ENCODE data around the gene CYFIP1. TPM values are rescaled to one million over a fixed set of nuclear protein-coding genes. Genes with fewer than 3 reads are reported as not detected.

The CYFIP1 gene
- total RNA-seq, 1 experiment from 2014 or later: 79.2 TPM

GRCh38 chr15:22838292-22839042 is 141.7 kb downstream of the CYFIP1 start, which contains the start of gene NIPA2 (continued):
- peak; percentile 21; the same call in 1 of the 2 replicates for TF ChIP-seq ETV6 (CRISPR knock-in tag; IDR thresholded peaks at IDR 0.05)
- peak; percentile 79 for TF ChIP-seq SP1 (CRISPR knock-in tag; conservative IDR thresholded peaks at IDR 0.05)
- TF ChIP-seq, protein P1, sequence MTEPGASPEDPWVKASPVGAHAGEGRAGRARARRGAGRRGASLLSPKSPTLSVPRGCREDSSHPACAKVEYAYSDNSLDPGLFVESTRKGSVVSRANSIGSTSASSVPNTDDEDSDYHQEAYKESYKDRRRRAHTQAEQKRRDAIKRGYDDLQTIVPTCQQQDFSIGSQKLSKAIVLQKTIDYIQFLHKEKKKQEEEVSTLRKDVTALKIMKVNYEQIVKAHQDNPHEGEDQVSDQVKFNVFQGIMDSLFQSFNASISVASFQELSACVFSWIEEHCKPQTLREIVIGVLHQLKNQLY (CRISPR knock-in tag; IDR thresholded peaks at IDR 0.05): no peak
- TF ChIP-seq CDX4 (CRISPR knock-in tag; IDR thresholded peaks at IDR 0.05; ENCODE audit: borderline replicate concordance): no peak
- TF ChIP-seq, protein P2, sequence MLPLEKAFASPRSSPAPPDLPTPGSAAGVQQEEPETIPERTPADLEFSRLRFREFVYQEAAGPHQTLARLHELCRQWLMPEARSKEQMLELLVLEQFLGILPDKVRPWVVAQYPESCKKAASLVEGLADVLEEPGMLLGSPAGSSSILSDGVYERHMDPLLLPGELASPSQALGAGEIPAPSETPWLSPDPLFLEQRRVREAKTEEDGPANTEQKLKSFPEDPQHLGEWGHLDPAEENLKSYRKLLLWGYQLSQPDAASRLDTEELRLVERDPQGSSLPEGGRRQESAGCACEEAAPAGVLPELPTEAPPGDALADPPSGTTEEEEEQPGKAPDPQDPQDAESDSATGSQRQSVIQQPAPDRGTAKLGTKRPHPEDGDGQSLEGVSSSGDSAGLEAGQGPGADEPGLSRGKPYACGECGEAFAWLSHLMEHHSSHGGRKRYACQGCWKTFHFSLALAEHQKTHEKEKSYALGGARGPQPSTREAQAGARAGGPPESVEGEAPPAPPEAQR (CRISPR knock-in tag; IDR thresholded peaks at IDR 0.05): no peak

DNA sequence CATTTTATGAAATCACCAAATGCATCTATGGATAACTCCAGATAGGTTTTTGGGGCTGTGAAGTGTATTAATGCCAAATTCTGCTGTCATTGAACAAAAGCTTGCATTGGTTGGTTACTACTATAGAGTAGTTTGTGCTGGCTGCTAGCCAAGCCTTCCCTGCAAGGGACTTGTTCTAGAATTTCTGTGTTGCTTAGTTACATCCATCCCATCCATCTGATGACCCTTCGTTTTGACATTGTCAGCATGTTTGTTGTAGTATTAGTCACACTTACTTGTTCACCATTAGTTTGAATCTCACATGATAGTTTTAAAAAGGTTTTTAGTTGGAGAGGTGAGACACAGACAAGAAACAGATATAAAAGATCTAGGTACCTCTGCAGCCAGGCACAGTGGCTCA is 148.7 kb downstream of the CYFIP1 start:
- ATAC-seq: no peak
- Mint-ChIP-seq H3K9me3 (peaks cover 31% of the 10 kb centered on the region), H3K4me1 (peaks cover 55% of the 10 kb centered on the region), H3K27me3 (ENCODE audit: low read depth) (peaks cover 3% of the 10 kb centered on the region; the same call in 1 of the 2 replicates), H3K4me3 (no peak overlapping the region), H3K27ac (peak overlapping the region; percentile 61; the same call in 1 of the 2 replicates), H3K36me3 (peaks cover 46% of the 10 kb centered on the region)
- TF ChIP-seq NFE2L1 (CRISPR knock-in tag; IDR thresholded peaks at IDR 0.05): no peak
- TF ChIP-seq IRF1 (CRISPR knock-in tag; IDR thresholded peaks at IDR 0.05): no peak
- no peak for TF ChIP-seq TEAD1 (CRISPR knock-in tag; IDR thresholded peaks at IDR 0.05)
- no peak for TF ChIP-seq SMAD4 (CRISPR knock-in tag; IDR thresholded peaks at IDR 0.05)
- TF ChIP-seq RORB (CRISPR knock-in tag; IDR thresholded peaks at IDR 0.05): no peak
- TF ChIP-seq, protein P2 (CRISPR knock-in tag; IDR thresholded peaks at IDR 0.05): no peak
- ChIA-PET CTCF (interaction anchor here (0.7 kb wide), 1 partner anchor 23 kb away, joined by 3 read pairs; no protein-coding TSS in a partner anchor), POLR2A (no interaction called here)
- DNase-seq (ENCODE audit: low spot score): no peak

DNA sequence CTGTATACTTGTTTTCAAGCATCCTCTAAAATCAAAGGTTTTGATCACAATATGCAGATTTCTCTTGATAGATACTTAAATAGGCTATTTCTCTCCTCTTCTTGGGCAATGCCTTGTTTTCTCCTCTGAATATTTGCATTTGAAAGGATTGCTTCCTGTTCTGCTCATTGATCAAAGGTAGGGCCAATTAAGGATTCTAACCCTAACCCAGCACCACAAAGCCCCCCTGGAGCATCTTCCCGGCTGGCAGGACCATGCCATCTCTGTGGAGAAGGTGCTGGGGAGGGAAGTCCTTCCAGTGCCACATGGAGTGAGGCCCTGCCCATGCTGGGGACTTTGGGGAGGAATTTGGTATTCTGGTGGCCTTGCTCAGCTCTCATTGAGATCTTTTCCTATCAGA is 153.0 kb downstream of the CYFIP1 start:
- POLR2A ChIA-PET: interaction anchor here (2.3 kb wide), 1 partner anchor 11 kb away, joined by 6 read pairs; the partner anchor contains the start of gene NIPA2
- 0 out of 2 replicates have a peak overlapping the region, but pooled peaks have one; percentile 22 for H3K4me3 Mint-ChIP-seq
- DNase-seq (ENCODE audit: low spot score): peak; percentile 26
- CTCF ChIA-PET: interaction anchor here (1.3 to 1.5 kb wide), 2 partner anchors 11 to 15 kb away, joined by 3 to 4 read pairs; partner anchors contain the start of gene NIPA2
- peaks cover 47% of the 10 kb centered on the region for H3K36me3 Mint-ChIP-seq
- peaks cover 40% of the 10 kb centered on the region for H3K4me1 Mint-ChIP-seq
- H3K27me3 Mint-ChIP-seq (ENCODE audit: low read depth): peaks cover 2% of the 10 kb centered on the region; the same call in 1 of the 2 replicates
- peaks cover 2% of the 10 kb centered on the region; the same call in 1 of the 2 replicates for H3K9me3 Mint-ChIP-seq
- TF ChIP-seq ZNF423 (CRISPR knock-in tag; IDR thresholded peaks at IDR 0.05) (peak; percentile 73), IRF2 (CRISPR knock-in tag; IDR thresholded peaks at IDR 0.05; ENCODE audit: borderline replicate concordance, low read depth) (no peak)
- peak; percentile 85 for ATAC-seq
- H3K27ac Mint-ChIP-seq: no peak overlapping the region

DNA sequence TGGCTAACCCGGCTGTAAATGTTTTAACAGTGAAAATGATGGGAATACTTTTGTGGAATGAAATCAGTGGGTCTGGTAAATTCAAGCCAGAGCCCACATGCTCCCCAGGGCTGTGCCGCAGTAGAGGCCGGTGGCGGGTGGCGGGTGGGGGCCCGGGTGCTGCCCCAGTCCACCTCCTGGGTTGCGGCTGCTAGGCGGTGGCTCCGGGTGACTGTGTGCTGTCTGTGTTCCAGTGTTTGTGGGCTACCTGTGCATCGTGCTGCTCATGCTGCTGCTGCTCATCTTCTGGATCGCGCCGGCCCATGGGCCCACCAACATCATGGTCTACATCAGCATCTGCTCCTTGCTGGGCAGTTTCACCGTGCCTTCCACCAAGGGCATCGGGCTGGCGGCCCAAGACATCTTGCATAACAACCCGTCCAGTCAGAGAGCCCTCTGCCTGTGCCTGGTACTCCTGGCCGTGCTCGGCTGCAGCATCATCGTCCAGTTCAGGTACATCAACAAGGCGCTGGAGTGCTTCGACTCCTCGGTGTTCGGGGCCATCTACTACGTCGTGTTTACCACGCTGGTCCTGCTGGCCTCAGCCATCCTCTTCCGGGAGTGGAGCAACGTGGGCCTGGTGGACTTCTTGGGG is 156.6 kb downstream of the CYFIP1 start:
- peaks cover 46% of the 10 kb centered on the region for H3K36me3 Mint-ChIP-seq
- TF ChIP-seq STAT6 (CRISPR knock-in tag; conservative IDR thresholded peaks at IDR 0.05; ENCODE audit: low read depth) (no peak), ZBTB21 (CRISPR knock-in tag; IDR thresholded peaks at IDR 0.05; ENCODE audit: borderline replicate concordance) (no peak), SMAD3 (CRISPR knock-in tag; IDR thresholded peaks at IDR 0.05; ENCODE audit: borderline replicate concordance) (no peak), ZNF423 (CRISPR knock-in tag; IDR thresholded peaks at IDR 0.05) (no peak), USF1 (CRISPR knock-in tag; IDR thresholded peaks at IDR 0.05) (no peak), IRF2 (CRISPR knock-in tag; IDR thresholded peaks at IDR 0.05; ENCODE audit: borderline replicate concordance, low read depth) (no peak), E2F4 (CRISPR knock-in tag; IDR thresholded peaks at IDR 0.05; ENCODE audit: borderline replicate concordance, low read depth) (no peak)

More for the DNA sequence above, 156.6 kb downstream of the CYFIP1 start:
- POLR2A ChIA-PET: no interaction called here
- Mint-ChIP-seq H3K27ac (no peak overlapping the region), H3K4me1 (peaks cover 36% of the 10 kb centered on the region), H3K4me3 (no peak overlapping the region), H3K27me3 (ENCODE audit: low read depth) (no peaks in the 10 kb centered on the region), H3K9me3 (no peaks in the 10 kb centered on the region)
- CTCF ChIA-PET: no interaction called here
- DNase-seq (ENCODE audit: low spot score) (no peak), ATAC-seq (no peak)

Measured in WTC11 (cell line).